GM18907 (cell line): ENCODE data around the gene GUCY1A1.
"Not testable (repeated sequence)": the region's sequence is repeated elsewhere in the genome, so short reads cannot be mapped to it uniquely, and the experiment has no call there.

Experiments used
- ATAC-seq: cut with Tn5 transposase; IDR thresholded peaks from one replicate; pipeline ENCODE4 v1.9.1; 2021; ENCODE audit warnings: mild to moderate bottlenecking, moderate library complexity; ENCODE audit not compliant: unreplicated experiment

GUCY1A1 gene, protein sequence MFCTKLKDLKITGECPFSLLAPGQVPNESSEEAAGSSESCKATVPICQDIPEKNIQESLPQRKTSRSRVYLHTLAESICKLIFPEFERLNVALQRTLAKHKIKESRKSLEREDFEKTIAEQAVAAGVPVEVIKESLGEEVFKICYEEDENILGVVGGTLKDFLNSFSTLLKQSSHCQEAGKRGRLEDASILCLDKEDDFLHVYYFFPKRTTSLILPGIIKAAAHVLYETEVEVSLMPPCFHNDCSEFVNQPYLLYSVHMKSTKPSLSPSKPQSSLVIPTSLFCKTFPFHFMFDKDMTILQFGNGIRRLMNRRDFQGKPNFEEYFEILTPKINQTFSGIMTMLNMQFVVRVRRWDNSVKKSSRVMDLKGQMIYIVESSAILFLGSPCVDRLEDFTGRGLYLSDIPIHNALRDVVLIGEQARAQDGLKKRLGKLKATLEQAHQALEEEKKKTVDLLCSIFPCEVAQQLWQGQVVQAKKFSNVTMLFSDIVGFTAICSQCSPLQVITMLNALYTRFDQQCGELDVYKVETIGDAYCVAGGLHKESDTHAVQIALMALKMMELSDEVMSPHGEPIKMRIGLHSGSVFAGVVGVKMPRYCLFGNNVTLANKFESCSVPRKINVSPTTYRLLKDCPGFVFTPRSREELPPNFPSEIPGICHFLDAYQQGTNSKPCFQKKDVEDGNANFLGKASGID

DNA sequence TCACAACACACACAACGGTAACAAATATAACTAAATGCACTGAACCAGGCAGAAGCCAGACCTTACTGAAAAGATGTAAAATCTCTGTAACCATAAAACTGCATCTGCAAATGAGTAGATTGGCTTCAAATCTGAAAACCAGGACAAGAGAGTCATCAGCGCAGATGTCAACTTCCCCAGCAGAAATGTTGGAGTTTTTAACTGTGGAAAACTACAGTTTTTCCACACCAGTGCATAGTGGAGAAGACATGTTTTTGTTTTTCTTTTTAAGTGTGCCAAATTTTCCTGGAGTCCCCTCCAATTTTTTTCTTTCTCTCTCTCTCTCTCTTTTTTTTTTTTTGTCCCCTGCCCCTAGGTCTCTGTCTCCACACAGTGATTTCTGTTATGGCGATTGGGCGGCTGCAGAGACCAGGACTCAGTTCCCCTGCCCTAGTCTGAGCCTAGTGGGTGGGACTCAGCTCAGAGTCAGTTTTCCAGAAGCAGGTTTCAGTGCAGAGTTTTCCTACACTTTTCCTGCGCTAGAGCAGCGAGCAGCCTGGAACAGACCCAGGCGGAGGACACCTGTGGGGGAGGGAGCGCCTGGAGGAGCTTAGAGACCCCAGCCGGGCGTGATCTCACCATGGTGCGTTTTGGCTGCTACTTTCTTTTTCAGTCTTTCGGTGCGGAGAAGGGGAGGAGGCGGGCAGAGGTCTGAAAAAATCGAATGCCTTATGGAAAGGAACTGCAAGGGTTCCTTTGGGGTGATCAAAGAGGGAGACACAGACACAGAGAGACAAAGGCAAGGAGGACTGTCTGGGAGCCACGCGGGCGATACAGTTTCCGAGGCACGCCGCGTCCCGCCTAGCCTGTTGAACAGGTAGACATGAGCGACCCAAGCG lies at the start of gene GUCY1A1:
Gene GUCY1A1, plus strand, starts transcription at position 505 of the 878 bp plus-strand sequence. CDS start 30,020 bp downstream, outside the sequence.
- ATAC-seq: peak; percentile 37

DNA sequence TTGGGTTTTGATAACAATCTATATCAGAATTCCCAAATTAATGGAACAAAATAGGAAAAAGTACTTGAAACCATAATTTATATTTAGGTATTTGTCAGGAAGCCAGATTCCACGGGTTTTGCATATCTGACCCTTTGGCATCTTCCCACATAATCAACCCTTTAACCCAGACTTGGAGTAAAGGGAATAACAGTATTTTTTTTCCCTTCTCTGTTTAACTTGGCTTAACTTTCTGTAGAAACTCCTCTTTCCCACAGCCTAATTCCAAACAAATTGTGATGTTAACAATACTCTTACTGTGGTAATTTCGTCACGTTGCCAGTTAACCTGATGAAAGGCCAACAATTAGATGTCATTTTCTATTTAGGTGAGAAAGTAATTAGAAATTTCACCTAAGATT lies 49.4 kb upstream of the GUCY1A1 start:
- no peak for ATAC-seq

DNA sequence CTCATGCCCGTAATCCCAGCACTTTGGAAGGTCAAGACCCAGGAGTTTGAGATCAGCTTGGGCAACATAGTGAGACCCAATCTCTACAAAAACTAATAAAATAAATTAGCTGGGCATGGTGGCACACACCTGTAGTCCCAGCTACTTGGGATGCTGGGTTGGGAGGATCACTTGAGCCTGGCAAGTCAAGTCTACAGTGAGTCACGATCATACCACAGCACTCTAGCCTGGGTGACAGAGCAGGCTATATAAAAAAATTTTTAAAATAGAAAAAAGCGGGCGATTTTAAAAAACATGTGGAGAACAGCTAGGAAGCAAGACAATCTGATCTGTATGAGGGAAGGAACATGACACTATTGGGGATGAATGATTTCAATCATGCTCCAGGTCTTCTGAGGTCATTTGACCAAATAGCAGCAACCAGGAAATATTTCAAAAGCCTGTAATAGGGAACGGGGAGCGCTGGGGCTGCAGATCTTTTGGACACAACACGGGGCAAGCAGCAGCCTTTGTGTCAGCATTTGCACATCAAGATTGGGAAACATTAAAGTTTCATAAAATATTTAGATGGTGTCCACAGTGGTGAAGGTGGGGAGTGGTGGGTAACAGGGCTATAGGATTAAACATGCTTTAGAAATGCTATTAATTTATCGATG lies 48.3 kb upstream of the GUCY1A1 start:
- no peak for ATAC-seq

DNA sequence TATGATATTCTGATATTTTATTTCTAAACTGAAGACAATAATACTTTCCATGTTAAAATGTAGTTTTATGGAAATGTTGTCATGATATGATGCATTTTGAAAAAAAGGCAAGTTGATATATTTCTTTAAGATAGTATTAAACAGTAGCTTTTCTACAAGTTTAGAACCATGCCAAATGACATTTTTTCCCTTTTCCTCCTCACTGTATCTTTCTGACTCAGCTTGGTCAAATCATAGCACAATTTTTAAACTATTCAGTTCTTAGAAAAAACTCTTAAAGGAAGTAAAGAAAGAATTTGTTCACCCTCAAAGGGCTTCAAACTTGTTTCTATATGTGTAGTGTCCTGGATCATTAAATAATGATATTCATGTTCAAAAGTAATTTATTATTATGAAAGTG lies 46.0 kb upstream of the GUCY1A1 start:
- no peak for ATAC-seq

DNA sequence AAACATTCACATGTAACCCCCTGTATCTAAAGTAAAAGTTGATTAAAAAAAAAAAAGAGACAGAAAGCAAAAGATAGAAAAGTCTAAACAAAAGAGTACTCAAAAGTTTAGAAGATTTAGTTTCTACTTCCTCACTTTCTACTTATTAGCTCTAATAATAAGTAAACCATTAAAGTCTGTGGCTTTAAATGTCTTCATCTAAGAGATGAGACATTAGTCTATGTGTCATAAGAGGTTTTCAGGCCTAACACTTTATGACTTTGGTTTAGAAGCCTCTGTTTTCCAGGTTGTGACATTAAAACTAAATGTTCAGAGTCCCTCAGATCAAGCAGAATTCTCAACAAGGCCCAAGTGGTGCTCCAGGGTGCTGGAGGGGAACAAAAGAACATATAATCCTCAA lies 42.2 kb upstream of the GUCY1A1 start:
- ATAC-seq: peak; percentile 99

DNA sequence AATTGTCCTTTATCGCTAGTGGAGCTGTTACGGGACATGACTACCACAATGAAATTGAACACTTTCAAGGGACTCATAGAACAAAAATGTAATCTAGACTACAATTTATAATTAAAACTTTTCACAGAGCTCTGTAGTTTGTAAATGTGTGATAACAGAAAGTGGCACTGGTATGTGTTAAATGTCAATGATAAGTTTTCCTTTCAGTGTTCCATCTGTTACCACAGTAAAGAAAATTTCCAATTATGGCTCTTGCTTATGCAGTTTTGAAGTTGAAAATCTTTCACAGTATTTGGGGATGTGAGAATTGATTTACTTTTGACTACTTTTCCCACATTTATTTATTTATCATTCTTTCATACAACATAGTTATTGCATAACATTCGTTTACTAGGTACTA lies 40.1 kb upstream of the GUCY1A1 start:
- ATAC-seq: no peak

DNA sequence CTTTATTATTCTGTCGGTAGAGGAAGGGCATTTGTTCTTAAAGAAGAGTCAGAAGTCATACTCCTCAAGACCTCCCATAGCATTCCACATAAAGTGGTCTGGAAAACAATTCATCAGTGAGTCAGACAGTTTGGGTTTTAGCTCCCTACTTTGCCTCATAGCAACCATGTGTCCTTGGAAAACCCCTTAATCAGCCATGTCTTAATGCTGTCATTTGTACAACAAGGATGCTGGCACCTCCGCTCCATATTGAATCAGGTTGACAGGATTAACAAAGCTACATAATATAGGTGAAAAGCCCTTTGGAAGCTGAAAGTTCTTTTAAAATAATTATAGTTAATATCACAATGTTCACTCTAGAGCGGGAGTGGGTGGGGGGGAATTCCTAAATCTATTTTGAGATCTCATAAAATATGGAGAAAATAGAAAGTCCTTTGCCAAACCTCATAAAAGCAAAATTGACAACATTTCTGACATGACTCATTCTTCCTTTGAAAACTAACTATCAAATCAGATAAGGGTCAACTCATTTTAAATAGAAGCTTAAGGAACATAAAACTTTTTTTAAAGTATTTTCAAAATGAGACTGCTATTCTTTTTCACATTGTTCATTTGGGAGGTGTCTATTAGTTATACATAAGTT lies 37.3 kb upstream of the GUCY1A1 start:
- ATAC-seq: no peak

DNA sequence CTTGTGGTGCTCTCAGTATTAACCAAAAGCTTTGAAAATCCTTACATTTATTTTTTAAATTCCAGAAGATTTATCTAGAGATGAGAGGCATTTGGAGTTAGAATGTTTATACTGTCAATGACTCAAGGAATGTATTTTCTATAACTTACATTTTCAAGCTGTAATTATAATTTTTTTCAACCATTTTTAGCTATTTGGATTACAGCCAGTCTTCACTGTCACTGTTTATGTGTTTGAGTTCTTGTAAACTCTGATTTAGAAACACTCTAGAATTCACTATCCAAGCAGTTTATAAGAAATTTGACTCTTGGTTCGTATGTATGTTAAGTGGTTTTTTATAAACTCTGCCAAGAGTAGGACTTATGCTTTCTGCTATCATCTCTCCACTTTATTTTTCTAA lies 36.7 kb upstream of the GUCY1A1 start:
- no peak for ATAC-seq

DNA sequence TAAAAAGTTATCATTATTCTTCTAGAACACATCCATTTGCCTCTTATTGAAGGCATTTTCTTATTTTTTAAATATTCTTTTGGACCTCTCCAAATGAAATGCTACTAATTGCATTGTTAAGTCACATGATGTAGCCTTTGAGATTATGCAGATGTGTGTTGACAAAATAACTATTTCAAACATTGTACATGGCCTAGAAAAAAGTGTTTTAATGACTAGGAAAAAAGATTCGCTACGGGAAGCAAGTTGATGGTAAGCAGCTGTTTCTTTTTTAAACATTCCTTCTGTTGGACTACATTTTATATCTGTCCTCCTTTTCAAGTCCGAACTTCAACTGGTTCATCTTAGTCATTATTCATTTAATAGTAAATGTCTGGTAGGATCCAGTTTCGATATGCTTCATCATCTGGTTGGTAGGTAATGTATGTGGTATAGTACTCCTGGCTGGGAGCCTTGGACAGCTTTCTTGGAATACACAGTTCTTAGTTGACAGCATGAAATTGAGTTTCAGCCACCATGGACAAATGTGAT lies 34.3 kb upstream of the GUCY1A1 start:
- ATAC-seq: no peak

DNA sequence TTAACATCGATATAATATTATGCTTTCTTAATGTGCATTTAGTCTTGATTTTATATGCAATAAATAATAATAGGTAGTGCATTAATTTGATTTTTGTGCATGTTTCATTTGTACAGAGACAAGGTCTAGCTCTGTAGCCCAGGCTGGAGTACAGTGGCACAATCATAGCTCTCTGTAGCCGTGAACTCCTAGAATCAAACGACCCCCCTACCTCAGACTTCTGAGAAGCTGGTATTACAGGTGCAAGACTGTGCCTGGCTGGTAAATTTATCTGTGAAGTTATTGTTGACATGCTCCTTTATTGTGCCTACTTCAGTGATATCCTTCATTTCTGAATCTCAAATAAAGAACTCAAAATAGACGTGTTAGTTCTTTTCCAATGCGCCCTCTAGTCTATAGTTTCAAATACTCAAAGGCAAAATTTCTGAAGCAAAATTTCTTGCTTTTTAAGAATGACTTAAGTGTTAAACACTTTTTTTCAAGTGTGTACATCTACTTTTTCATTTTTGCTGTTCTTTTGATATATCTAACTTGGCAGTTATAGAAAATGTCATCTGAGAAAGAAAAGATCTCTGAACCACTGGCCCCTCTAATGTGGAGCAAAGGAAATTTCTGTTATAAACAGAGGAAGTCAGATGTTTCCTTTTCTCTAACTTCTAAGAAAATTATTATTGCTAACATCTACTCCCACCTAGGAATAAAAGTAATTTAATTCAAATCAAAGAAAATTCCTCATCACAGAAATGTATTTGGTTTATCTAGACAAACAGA lies 28.3 kb upstream of the GUCY1A1 start:
- no peak for ATAC-seq

DNA sequence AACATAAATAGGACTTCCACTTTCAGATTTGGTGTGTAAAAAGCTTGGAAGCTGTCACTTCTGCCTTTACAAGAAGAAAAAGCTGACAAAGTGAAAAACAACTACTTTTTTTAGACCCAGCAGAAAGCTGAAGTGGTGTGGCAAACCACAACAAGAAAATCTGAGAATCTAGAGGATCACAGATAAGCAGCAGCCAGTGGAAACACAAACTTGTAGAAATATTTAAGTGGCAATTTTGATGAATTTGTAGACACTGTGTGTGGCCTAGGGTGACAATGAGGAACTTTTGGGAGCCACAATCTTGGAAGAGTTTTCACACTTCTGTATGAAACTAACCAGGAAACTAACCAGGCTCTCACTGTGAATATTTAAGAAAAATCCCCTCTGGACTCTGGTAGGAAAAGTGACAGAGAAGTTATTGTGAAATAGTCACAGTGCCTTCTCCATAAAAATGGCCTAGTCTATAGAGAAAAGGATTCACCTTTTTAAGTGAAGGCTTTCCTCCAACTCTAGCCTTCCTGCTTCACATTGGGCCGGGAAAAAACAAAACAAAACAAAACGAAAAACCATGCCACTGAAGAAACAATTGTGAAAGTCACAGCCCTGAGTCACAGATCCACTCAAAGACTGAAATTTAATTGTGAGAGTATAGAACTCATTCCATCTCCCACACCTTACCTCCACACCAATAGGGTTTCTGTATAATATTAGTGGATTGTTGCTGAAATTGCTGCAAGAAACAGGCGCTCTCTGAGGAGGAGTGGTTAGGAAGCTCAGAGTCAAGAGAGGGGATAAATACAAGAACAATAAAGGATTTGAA lies 26.7 kb upstream of the GUCY1A1 start:
- peak; percentile 88 for ATAC-seq

DNA sequence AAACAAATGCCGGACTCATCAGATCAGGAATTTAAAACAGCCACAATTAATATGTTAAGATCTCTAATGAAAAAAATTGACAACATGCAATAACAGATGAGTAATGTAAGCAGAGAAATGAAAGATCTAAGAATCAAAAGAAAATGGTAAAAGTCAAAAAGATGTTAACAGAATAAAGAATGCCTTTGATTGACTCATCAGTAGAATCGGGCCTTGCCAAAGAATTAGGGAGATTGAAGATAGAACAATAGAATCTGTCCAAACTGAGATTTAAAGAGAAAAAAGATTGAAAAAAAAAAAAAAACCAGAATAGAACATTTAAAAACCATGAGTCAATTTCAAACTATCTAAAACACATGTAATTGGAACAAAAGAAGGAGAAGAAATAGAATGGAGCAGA lies 25.9 kb upstream of the GUCY1A1 start:
- ATAC-seq: no peak

DNA sequence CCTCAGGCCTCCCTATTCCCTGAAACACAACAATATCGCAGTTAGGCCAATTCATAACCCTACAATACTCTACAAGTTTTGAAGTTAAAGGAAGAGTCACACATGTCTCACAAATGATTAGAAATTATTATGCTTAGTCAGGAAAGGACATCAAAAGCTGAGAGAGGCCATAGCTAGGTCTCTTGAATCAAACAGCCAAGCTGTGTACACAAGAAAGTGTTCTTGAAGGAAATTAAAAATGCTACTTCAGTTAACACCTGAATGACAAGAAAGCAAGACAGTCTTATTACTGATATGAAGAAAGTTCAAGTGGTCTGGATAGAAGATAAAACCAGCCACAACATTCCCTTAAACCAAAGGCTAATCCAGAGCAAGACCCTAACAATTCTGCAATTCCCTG lies 23.6 kb upstream of the GUCY1A1 start:
- ATAC-seq: no peak

DNA sequence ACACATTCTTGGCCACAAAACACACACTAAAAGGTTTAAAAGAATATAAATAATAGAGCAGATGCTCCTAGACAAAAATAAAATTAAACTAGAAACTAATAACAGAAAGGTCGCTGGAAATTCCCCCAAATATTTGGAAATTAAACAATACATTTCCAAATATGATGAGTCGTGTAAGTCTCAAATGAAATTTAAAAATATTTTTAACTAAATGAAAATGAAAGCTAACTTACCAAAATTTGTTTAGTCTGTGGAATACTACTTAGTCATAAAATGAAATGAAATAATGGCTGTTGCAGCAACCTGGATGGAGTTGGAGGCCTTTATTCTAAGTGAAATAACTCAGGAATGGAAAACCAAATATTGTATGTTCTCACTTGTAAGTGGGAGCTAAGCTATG lies 20.6 kb upstream of the GUCY1A1 start:
- no peak for ATAC-seq

DNA sequence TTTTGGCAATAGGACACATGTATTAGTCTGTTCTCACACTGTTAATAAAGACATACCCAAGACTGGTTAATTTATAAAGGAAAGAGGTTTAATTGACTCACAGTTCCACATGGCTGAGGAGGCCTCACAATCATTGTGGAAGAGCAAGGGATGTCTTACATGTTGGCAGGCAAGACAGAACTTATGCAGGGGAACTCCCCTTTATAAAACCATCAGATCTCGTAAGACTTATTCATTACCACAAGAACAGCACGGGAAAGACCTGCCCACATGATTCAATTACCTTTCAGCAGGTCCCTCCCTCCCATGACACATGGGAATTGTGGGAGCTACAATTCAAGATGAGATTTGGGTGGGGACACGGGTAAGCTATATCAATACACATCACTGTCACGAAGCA lies 15.9 kb upstream of the GUCY1A1 start:
- not testable (repeated sequence) for ATAC-seq

DNA sequence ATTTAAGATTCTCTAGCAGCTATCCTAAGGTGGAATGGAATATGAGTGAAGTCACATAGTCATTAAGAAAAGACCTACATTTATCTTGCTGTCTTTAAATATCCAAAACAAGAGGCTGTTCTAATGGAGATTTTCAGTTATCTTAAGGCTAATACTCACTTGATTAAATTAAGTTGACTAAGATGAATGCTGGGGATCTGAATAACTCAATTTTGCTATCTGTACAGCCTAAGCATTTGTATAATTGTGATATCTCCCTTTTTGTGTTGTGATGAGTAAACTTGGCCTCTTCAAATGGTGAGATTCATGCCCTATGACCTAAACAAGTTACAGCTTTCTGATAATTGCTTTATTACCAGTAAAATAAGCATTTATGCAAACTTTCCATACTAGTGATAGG lies 13.6 kb upstream of the GUCY1A1 start:
- no peak for ATAC-seq

DNA sequence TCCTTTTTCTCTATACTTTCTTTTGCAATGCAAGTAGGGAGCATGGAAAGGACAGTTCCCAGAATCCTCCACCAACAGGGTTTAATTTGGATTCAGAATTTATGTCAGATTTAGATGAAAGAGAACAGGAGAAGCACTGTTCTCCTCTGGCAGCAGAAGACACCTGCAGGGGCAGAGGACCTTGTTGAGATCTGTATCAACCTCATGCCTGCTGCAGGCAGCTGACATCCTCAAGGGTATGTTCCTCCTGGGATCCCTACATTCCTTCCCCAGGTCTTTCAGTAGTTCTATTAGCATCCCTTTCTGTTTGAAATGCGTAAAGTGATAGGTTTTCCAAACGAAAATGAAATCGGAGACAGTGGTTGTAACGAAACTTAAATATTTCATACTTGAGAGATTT lies 10.6 kb upstream of the GUCY1A1 start:
- no peak for ATAC-seq

DNA sequence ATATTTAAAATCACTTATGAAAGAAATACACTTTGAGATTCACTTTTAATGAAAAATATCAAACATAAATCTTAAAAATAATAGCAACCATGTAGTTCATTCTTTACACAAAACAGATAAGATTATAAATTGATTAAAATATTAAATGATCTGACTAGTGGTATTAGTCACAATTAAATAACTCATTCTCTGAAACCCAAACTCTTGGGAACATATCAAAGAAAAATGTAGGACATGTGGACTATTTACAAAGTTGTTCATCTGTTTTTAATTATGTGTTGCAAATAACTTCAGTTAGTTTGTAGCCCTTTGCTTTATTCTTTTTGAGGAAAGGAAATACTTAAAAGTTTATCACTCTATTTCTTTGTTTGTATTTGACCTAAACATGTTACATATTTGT lies 9.5 kb upstream of the GUCY1A1 start:
- no peak for ATAC-seq
